ENCODE data around the gene PAPPA2.

DNA sequence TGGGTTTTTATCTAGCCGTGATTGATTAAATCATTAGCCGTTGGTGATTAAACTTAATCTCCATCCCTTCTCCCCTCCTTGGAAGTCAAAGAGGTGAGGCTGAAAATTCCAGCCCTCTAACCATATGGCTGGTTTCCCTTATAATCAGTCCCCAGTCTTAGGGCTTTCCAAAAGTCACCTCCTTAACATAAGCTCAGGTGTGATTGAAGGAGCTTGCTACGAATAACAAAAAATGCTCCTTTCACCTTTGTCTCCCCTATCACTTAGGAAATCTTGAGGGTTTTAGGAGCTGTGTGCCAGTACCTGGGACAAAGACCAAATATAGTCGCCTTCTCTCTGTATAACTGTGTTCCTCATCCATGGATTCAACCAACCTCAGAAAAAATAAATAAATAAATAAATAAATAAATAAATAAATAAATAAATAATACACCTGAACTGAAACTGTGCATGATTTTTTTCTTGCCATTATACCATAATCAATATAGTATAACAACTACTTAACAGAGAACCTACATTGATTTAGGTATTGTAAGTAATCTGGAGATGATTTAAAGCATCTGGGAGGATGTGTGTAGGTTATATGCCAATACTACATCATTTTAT lies 82.2 kb downstream of the PAPPA2 start:
- TF ChIP-seq, protein P1, sequence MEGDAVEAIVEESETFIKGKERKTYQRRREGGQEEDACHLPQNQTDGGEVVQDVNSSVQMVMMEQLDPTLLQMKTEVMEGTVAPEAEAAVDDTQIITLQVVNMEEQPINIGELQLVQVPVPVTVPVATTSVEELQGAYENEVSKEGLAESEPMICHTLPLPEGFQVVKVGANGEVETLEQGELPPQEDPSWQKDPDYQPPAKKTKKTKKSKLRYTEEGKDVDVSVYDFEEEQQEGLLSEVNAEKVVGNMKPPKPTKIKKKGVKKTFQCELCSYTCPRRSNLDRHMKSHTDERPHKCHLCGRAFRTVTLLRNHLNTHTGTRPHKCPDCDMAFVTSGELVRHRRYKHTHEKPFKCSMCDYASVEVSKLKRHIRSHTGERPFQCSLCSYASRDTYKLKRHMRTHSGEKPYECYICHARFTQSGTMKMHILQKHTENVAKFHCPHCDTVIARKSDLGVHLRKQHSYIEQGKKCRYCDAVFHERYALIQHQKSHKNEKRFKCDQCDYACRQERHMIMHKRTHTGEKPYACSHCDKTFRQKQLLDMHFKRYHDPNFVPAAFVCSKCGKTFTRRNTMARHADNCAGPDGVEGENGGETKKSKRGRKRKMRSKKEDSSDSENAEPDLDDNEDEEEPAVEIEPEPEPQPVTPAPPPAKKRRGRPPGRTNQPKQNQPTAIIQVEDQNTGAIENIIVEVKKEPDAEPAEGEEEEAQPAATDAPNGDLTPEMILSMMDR (conservative IDR thresholded peaks at IDR 0.05; ENCODE audit: low read length), result no peak
- no peak for TF ChIP-seq EZH2phosphoT487 (IDR thresholded peaks at IDR 0.05; ENCODE audit: borderline replicate concordance, low read depth, low read length)

All from OCI-LY7 (cell line).